ENCODE data around the gene IRS2. TPM values are rescaled to one million over a fixed set of nuclear protein-coding genes. Genes with fewer than 3 reads are reported as not detected.

Gene IRS2
- polyA plus RNA-seq, 1 donor (not counting 4 experiments of a cell fraction or from before 2014, with no cell fraction given), result 2.3 TPM

- no peak for TF ChIP-seq CTCF (optimal IDR thresholded peaks at IDR 0.05 in 1 of 3, IDR thresholded peaks at IDR 0.05 in 1 of 3, conservative IDR thresholded peaks at IDR 0.05 in 1 of 3; ENCODE audit: extremely low read depth in 1 of 3, insufficient read depth in 2 of 3, low read length in 3 of 3)
- no peak for TF ChIP-seq EZH2 (IDR thresholded peaks at IDR 0.05; ENCODE audit: low read length)
- H3K27me3 ChIP-seq (ENCODE audit: control insufficient read depth, extremely low read depth, insufficient read depth, low read length), result no peaks in the 10 kb centered on the region
- dilution Hi-C loops (cut with MboI; ENCODE audit: extremely low pct_ligation_motif_present, low sequenced_read_pairs), result no loop called here
- H4K20me1 ChIP-seq (ENCODE audit: control insufficient read depth, extremely low read depth, insufficient read depth, low read length), result no peaks in the 10 kb centered on the region
- H3K9ac ChIP-seq (ENCODE audit: control insufficient read depth, extremely low read depth, insufficient read depth, low read length), result no peak overlapping the region
- no peak overlapping the region for H3K4me3 ChIP-seq (ENCODE audit: control insufficient read depth in 2 of 3, extremely low read depth in 1 of 3, insufficient read depth in 2 of 3, low read depth in 1 of 3, low read length in 3 of 3)
- FAIRE-seq (no peak), DNase-seq (ENCODE audit: low read depth, low spot score) (no peak)
- no peak overlapping the region for H3K27ac ChIP-seq (ENCODE audit: control insufficient read depth, insufficient read depth, low read length)
- peaks cover 24% of the 10 kb centered on the region for H3K4me1 ChIP-seq (ENCODE audit: control insufficient read depth, extremely low read depth, insufficient read depth, low read length)
- H3K9me1 ChIP-seq (ENCODE audit: control insufficient read depth, extremely low read depth, insufficient read depth, low read length), result peaks cover 7% of the 10 kb centered on the region
- H3K79me2 ChIP-seq (ENCODE audit: control insufficient read depth, insufficient read depth, low read length), result peaks cover 53% of the 10 kb centered on the region
- no peaks in the 10 kb centered on the region for H3K9me3 ChIP-seq (ENCODE audit: control insufficient read depth, low read depth, low read length)
- H3K36me3 ChIP-seq (ENCODE audit: control insufficient read depth in 2 of 2, extremely low read depth in 1 of 2, insufficient read depth in 2 of 2, low read length in 2 of 2), result peaks cover 0 to 5% of the 10 kb centered on the region in 2 experiments
- H2AFZ ChIP-seq (ENCODE audit: control insufficient read depth, low read length), result no peak overlapping the region
- no peak overlapping the region for H3K4me2 ChIP-seq (ENCODE audit: control insufficient read depth, extremely low read depth, insufficient read depth, low read depth, low read length)
These were observed 19.4 kb downstream of the IRS2 start for GRCh38 chr13:109767023-109767422.

GRCh38 chr13:109764470-109765291 lies 21.7 kb downstream of the IRS2 start:
- Histone ChIP-seq H3K4me3 (ENCODE audit: control insufficient read depth in 2 of 3, extremely low read depth in 1 of 3, insufficient read depth in 2 of 3, low read depth in 1 of 3, low read length in 3 of 3) (no peak overlapping the region), H3K4me1 (ENCODE audit: control insufficient read depth, extremely low read depth, insufficient read depth, low read length) (peaks cover 34% of the 10 kb centered on the region), H3K9ac (ENCODE audit: control insufficient read depth, extremely low read depth, insufficient read depth, low read length) (peak overlapping the region; percentile 5), H3K4me2 (ENCODE audit: control insufficient read depth, extremely low read depth, insufficient read depth, low read depth, low read length) (peak overlapping the region; percentile 56), H3K9me3 (ENCODE audit: control insufficient read depth, low read depth, low read length) (no peaks in the 10 kb centered on the region), H3K9me1 (ENCODE audit: control insufficient read depth, extremely low read depth, insufficient read depth, low read length) (peaks cover 7% of the 10 kb centered on the region), H3K27ac (ENCODE audit: control insufficient read depth, insufficient read depth, low read length) (peak overlapping the region; percentile 66), H3K36me3 (ENCODE audit: control insufficient read depth in 2 of 2, extremely low read depth in 1 of 2, insufficient read depth in 2 of 2, low read length in 2 of 2) (peaks cover 0 to 2% of the 10 kb centered on the region in 2 experiments), H3K27me3 (ENCODE audit: control insufficient read depth, extremely low read depth, insufficient read depth, low read length) (no peaks in the 10 kb centered on the region), H3K79me2 (ENCODE audit: control insufficient read depth, insufficient read depth, low read length) (peaks cover 52% of the 10 kb centered on the region), H4K20me1 (ENCODE audit: control insufficient read depth, extremely low read depth, insufficient read depth, low read length) (no peaks in the 10 kb centered on the region), H2AFZ (ENCODE audit: control insufficient read depth, low read length) (no peak overlapping the region)
- dilution Hi-C loops (cut with MboI; ENCODE audit: extremely low pct_ligation_motif_present, low sequenced_read_pairs), result no loop called here
- peak; percentile 10 to 63 (median 15) for TF ChIP-seq CTCF (optimal IDR thresholded peaks at IDR 0.05 in 1 of 3, IDR thresholded peaks at IDR 0.05 in 1 of 3, conservative IDR thresholded peaks at IDR 0.05 in 1 of 3; ENCODE audit: extremely low read depth in 1 of 3, insufficient read depth in 2 of 3, low read length in 3 of 3)
- TF ChIP-seq EZH2 (IDR thresholded peaks at IDR 0.05; ENCODE audit: low read length), result no peak
- DNase-seq (ENCODE audit: low read depth, low spot score) (peak; percentile 71), FAIRE-seq (peak; percentile 95)
